Neural cell (in vitro differentiated cells): ENCODE results near the gene ATP5F1D. TPM values are rescaled to one million over a fixed set of nuclear protein-coding genes. Genes with fewer than 3 reads are reported as not detected.

Experiments used
- H2AFZ ChIP-seq: fragments of 200-600, 300-800 bp; sonication (generic), shearing (Covaris generic); 2 replicates; pipeline ENCODE4 v1.6.0; 2014; ENCODE audit warnings: low read depth, mild to moderate bottlenecking, antibody characterized with exemption, low read length, moderate library complexity
- H3F3A ChIP-seq: fragments of 200-600 bp; shearing (Covaris generic); 2 replicates; pipeline ENCODE4 v1.6.1; 2016; ENCODE audit warnings: mild to moderate bottlenecking, moderate library complexity, mixed read lengths, antibody characterized with exemption, low read length; ENCODE audit not compliant: insufficient read depth, poor library complexity, severe bottlenecking
- H3K27ac ChIP-seq: fragments of 200-600, 300-800 bp; sonication (generic), shearing (Covaris generic); 2 replicates; pipeline ENCODE4 v1.5.1; 2014; ENCODE audit warnings: mild to moderate bottlenecking, low read length, moderate library complexity
- H3K27me3 ChIP-seq: fragments of 300-800, 200-600 bp; sonication (generic), shearing (Covaris generic); 2 replicates; pipeline ENCODE4 v1.6.0; 2014; ENCODE audit warnings: mild to moderate bottlenecking, low read depth, low read length, moderate library complexity; ENCODE audit not compliant: insufficient read depth
- H3K36me3 ChIP-seq: fragments of 300-800, 200-600 bp; sonication (generic), shearing (Covaris generic); 2 replicates; pipeline ENCODE4 v1.5.1; 2014; ENCODE audit warnings: mild to moderate bottlenecking, antibody characterized with exemption, low read length, moderate library complexity; ENCODE audit not compliant: insufficient read depth
- H3K4me2 ChIP-seq: fragments of 300-800, 200-600 bp; sonication (generic), shearing (Covaris generic); 2 replicates; pipeline ENCODE4 v1.6.0; 2014; ENCODE audit warnings: mild to moderate bottlenecking, low read length
- H3K4me3 ChIP-seq: fragments of 300-800, 200-600 bp; sonication (generic), shearing (Covaris generic); 2 replicates; pipeline ENCODE4 v1.5.1; 2014; ENCODE audit warnings: mild to moderate bottlenecking, low read length, moderate library complexity
- H3K79me2 ChIP-seq: fragments of 200-600 bp; shearing (Covaris generic); replicated peaks from 2 replicates; pipeline ENCODE4 v1.6.0; 2014; ENCODE audit warnings: mild to moderate bottlenecking, low read length, moderate library complexity; ENCODE audit not compliant: insufficient read depth
- H3K9ac ChIP-seq: fragments of 300-800, 200-600 bp; sonication (generic), shearing (Covaris generic); 2 replicates; pipeline ENCODE4 v1.6.1; 2016; ENCODE audit warnings: mild to moderate bottlenecking, low read length, mixed read lengths
- H3K9me2 ChIP-seq: fragments of 200-600 bp; shearing (Covaris generic); 2 replicates; pipeline ENCODE4 v1.6.1; 2016; ENCODE audit warnings: mild to moderate bottlenecking, low read length, mixed read lengths; ENCODE audit not compliant: insufficient read depth
- H3K9me3 ChIP-seq: fragments of 200-600, 300-800 bp; sonication (generic), shearing (Covaris generic); 2 replicates; pipeline ENCODE4 v1.6.1; 2016; ENCODE audit warnings: mild to moderate bottlenecking, mixed run types, low read length, moderate library complexity, mixed read lengths
- H4K20me1 ChIP-seq: fragments of 200-600 bp; shearing (Covaris generic); 2 replicates; pipeline ENCODE4 v1.6.1; 2016; ENCODE audit warnings: mild to moderate bottlenecking, mixed run types; ENCODE audit not compliant: insufficient read depth
- EP300 ChIP-seq: fragments of 450-650 bp; conservative IDR thresholded peaks from 2 replicates; pipeline ENCODE4 v1.6.1; 2014; ENCODE audit warnings: antibody characterized with exemption, mild to moderate bottlenecking, moderate library complexity; ENCODE audit not compliant: poor library complexity, severe bottlenecking
- EZH2 ChIP-seq: fragments of 200-600, 300-800 bp; shearing (Covaris generic), sonication (generic); IDR thresholded peaks from 2 replicates; pipeline ENCODE4 v1.6.1; 2014; ENCODE audit warnings: antibody characterized with exemption, low read length, borderline replicate concordance, mild to moderate bottlenecking; ENCODE audit not compliant: insufficient read depth, poor library complexity, severe bottlenecking
- MXI1 ChIP-seq: fragments of 450-650 bp; conservative IDR thresholded peaks from 2 replicates; pipeline ENCODE4 v1.6.1; 2014; ENCODE audit warnings: antibody characterized with exemption, mild to moderate bottlenecking; ENCODE audit not compliant: poor library complexity, severe bottlenecking
- POLR2AphosphoS5 ChIP-seq: IDR thresholded peaks from 2 replicates; pipeline ENCODE4 v1.6.1; 2012
- RAD21 ChIP-seq: fragments of 450-650 bp; conservative IDR thresholded peaks from 2 replicates; pipeline ENCODE4 v1.6.1; 2014; ENCODE audit warnings: antibody characterized with exemption, mild to moderate bottlenecking, moderate library complexity
- SMC3 ChIP-seq: fragments of 450-650 bp; conservative IDR thresholded peaks from 2 replicates; pipeline ENCODE4 v1.6.1; 2014; ENCODE audit warnings: antibody characterized with exemption, mild to moderate bottlenecking, moderate library complexity; ENCODE audit not compliant: poor library complexity
- TAF1 ChIP-seq: IDR thresholded peaks from 2 replicates; pipeline ENCODE4 v1.6.1; 2012; ENCODE audit warnings: low read depth
- polyA plus RNA-seq: library from polyadenylated mRNA; depleted of rRNA; stranded (reverse); fragments of >200 nt; gene quantifications from 2 replicates; pipeline ENCODE4 v1.2.3, GENCODE V29; 2014
- TF ChIP-seq, protein P1 (sequence below): fragments of 450-650 bp; IDR thresholded peaks from 2 replicates; pipeline ENCODE4 v1.5.1; 2014; ENCODE audit warnings: antibody characterized with exemption, mild to moderate bottlenecking, moderate library complexity; ENCODE audit not compliant: poor library complexity, severe bottlenecking
- TF ChIP-seq, protein P2 (sequence below): IDR thresholded peaks from 2 replicates; pipeline ENCODE4 v1.6.1; 2012; ENCODE audit warnings: borderline replicate concordance

The ATP5F1D gene
- polyA plus RNA-seq, 1 donor from 2014 or later, result 47.8 TPM

DNA sequence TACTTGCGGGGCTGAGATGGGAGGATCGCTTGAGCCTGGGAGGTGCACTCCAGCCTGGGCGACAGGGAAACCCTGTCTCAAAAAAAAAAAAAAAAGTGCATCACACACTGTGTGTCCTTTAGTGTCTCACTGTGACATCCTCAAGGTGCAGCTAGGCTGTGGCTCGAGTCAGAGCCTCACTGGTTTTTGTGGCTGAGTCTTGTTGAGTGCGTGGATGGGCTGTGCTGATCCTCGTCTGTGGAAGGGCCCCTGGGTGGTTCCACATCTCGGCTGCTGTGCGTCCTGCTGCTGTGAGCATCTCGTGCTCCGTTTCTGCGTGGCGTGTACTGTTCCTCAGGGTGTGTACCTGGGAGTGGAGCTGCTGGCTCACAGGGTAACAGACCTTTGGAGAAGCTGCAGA is 24.8 kb upstream of the ATP5F1D start:
- Histone ChIP-seq H3K36me3 (no peaks in the 10 kb centered on the region), H3K4me3 (no peak overlapping the region), H3K79me2 (peaks cover 9% of the 10 kb centered on the region), H2AFZ (no peak overlapping the region), H4K20me1 (no peaks in the 10 kb centered on the region), H3K9me2 (no peaks in the 10 kb centered on the region), H3F3A (no peaks in the 10 kb centered on the region), H3K4me2 (no peak overlapping the region), H3K9me3 (no peaks in the 10 kb centered on the region), H3K27ac (no peak overlapping the region), H3K9ac (no peak overlapping the region), H3K27me3 (no peaks in the 10 kb centered on the region)
- TF ChIP-seq TAF1, result no peak
- no peak for TF ChIP-seq POLR2AphosphoS5
- TF ChIP-seq MXI1, result no peak
- no peak for TF ChIP-seq RAD21
- TF ChIP-seq, protein P1, sequence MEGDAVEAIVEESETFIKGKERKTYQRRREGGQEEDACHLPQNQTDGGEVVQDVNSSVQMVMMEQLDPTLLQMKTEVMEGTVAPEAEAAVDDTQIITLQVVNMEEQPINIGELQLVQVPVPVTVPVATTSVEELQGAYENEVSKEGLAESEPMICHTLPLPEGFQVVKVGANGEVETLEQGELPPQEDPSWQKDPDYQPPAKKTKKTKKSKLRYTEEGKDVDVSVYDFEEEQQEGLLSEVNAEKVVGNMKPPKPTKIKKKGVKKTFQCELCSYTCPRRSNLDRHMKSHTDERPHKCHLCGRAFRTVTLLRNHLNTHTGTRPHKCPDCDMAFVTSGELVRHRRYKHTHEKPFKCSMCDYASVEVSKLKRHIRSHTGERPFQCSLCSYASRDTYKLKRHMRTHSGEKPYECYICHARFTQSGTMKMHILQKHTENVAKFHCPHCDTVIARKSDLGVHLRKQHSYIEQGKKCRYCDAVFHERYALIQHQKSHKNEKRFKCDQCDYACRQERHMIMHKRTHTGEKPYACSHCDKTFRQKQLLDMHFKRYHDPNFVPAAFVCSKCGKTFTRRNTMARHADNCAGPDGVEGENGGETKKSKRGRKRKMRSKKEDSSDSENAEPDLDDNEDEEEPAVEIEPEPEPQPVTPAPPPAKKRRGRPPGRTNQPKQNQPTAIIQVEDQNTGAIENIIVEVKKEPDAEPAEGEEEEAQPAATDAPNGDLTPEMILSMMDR, result no peak
- no peak for TF ChIP-seq EP300
- no peak for TF ChIP-seq EZH2
- TF ChIP-seq, protein P2, sequence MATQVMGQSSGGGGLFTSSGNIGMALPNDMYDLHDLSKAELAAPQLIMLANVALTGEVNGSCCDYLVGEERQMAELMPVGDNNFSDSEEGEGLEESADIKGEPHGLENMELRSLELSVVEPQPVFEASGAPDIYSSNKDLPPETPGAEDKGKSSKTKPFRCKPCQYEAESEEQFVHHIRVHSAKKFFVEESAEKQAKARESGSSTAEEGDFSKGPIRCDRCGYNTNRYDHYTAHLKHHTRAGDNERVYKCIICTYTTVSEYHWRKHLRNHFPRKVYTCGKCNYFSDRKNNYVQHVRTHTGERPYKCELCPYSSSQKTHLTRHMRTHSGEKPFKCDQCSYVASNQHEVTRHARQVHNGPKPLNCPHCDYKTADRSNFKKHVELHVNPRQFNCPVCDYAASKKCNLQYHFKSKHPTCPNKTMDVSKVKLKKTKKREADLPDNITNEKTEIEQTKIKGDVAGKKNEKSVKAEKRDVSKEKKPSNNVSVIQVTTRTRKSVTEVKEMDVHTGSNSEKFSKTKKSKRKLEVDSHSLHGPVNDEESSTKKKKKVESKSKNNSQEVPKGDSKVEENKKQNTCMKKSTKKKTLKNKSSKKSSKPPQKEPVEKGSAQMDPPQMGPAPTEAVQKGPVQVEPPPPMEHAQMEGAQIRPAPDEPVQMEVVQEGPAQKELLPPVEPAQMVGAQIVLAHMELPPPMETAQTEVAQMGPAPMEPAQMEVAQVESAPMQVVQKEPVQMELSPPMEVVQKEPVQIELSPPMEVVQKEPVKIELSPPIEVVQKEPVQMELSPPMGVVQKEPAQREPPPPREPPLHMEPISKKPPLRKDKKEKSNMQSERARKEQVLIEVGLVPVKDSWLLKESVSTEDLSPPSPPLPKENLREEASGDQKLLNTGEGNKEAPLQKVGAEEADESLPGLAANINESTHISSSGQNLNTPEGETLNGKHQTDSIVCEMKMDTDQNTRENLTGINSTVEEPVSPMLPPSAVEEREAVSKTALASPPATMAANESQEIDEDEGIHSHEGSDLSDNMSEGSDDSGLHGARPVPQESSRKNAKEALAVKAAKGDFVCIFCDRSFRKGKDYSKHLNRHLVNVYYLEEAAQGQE, result no peak
- TF ChIP-seq SMC3, result no peak

DNA sequence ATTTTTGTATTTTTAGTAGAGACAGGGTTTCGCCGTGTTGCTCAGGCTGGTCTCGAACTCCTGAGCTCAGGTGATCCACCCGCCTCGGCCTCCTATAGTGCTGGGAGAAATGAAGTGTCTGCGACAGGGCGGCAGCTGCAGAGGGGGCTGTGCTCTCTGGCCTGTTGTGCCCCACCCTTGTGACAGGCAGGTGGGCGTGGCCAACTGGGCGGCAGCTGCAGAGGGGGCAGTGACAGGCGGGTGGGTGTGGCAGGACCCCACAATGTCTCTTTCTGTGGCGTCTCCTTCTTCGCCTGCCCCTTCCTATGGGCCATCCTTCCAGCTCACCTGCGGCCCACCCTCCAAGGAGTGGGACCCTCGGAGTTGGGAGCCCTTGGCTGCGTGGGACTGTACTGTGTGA is 24.2 kb upstream of the ATP5F1D start:
- H3K36me3 ChIP-seq, result no peaks in the 10 kb centered on the region
- H3K9me3 ChIP-seq, result no peaks in the 10 kb centered on the region
- no peak for TF ChIP-seq POLR2AphosphoS5
- H3K27me3 ChIP-seq, result no peaks in the 10 kb centered on the region
- H3K9me2 ChIP-seq, result no peaks in the 10 kb centered on the region
- H3F3A ChIP-seq, result no peaks in the 10 kb centered on the region
- H2AFZ ChIP-seq, result no peak overlapping the region
- H3K4me2 ChIP-seq, result no peak overlapping the region
- peaks cover 9% of the 10 kb centered on the region for H3K79me2 ChIP-seq
- H3K27ac ChIP-seq, result no peak overlapping the region
- no peak overlapping the region for H3K4me3 ChIP-seq
- no peaks in the 10 kb centered on the region for H4K20me1 ChIP-seq
- no peak overlapping the region for H3K9ac ChIP-seq
